Uterus (tissue), 4 donors: ENCODE results near the gene BBS9. TPM values are rescaled to one million over a fixed set of nuclear protein-coding genes. Genes with fewer than 3 reads are reported as not detected.

Source experiments
- DNase-seq, 2 donors: peaks; one replicate each; pipeline ENCODE4 v3.0.0-alpha.2; 2019 to 2020
- H3K27ac ChIP-seq, 2 donors: fragments of 200-600 bp; sonication (generic); 1 replicate in 1 of 2; 2 replicates in 1 of 2; pipeline ENCODE4 v1.5.1; 2016 to 2018
- H3K27me3 ChIP-seq, 2 donors: fragments of 200-600 bp; sonication (generic); one replicate each; pipeline ENCODE4 v1.5.1; 2018 to 2019; ENCODE audit warnings: control low read depth in 1 of 2
- H3K36me3 ChIP-seq, 2 donors: fragments of 200-600 bp; sonication (generic); one replicate each; pipeline ENCODE4 v1.5.1; 2019; ENCODE audit warnings: control low read depth in 1 of 2
- H3K4me1 ChIP-seq, 2 donors: fragments of 200-600 bp; sonication (generic); one replicate each; pipeline ENCODE4 v1.5.1; 2018 to 2019; ENCODE audit warnings: control low read depth in 1 of 2
- H3K4me3 ChIP-seq, 2 donors: fragments of 200-600 bp; sonication (generic); 1 replicate in 1 of 2; 2 replicates in 1 of 2; pipeline ENCODE4 v1.5.1; 2018 to 2019; ENCODE audit warnings: mild to moderate bottlenecking in 1 of 2
- H3K9me3 ChIP-seq, 2 donors: fragments of 200-600 bp; sonication (generic); one replicate each; pipeline ENCODE4 v1.5.1; 2019; ENCODE audit warnings: control low read depth in 1 of 2
- POLR2A ChIP-seq, 2 donors: fragments of 450-650 bp; IDR thresholded peaks; one replicate each; pipeline ENCODE4 v1.6.1; 2016; ENCODE audit warnings: antibody characterized with exemption in 2 of 2, mild to moderate bottlenecking in 1 of 2, moderate library complexity in 1 of 2
- intact Hi-C: fragments of 100-400 bp; cut with DNase I; formaldehyde crosslinking; loops from one replicate; pipeline ENCODE4 v1.15.1; 2023; ENCODE audit warnings: low total_unique reads
- total RNA-seq, 4 donors: library from RNA; depleted of rRNA in 3 of 4; stranded (reverse); fragments of >200 nt in 3 of 4; gene quantifications; one replicate each; pipeline versions ENCODE4 v1.1.0 to v1.2.4, GENCODE V29; 2014 to 2023
- TF ChIP-seq, protein P1 (sequence below), 4 experiments: fragments of 200-600 bp in 2 of 4; fragments of 450-650 bp in 2 of 4; sonication (generic) in 2 of 4; IDR thresholded peaks; one replicate each; pipeline ENCODE4 v1.5.1; 2016 to 2019; ENCODE audit warnings: antibody characterized with exemption in 4 of 4, mild to moderate bottlenecking in 2 of 4, moderate library complexity in 1 of 4
- donor health status: DM: yes; HTN: yes; CAD: no.

Gene BBS9
- total RNA-seq, 4 donors from 2014 or later, result 24.1 to 77.4 (median 39.4) TPM

- H3K27ac ChIP-seq, result peak overlapping the region; percentile 67 to 75
- peak overlapping the region; percentile 33 to 100 for H3K4me3 ChIP-seq
- intact Hi-C loops, result no loop called here
These were observed 20.8 kb upstream of the BBS9 start for GRCh38 chr7:33108554-33109004.

GRCh38 chr7:33109005-33109757 lies 20.2 kb upstream of the BBS9 start, which contains the start of gene RP9:
Gene RP9, minus strand, starts transcription at chr7:33109404. Its CDS starts 32 bp downstream, at chr7:33109372.
- peak within 1 kb of the TSS; percentile 67 to 75 for H3K27ac ChIP-seq
- H3K9me3 ChIP-seq, result no peaks in the 10 kb centered on the region
- peak; percentile 33 to 70 for DNase-seq
- peaks cover 0 to 20% of the 10 kb centered on the region in 2 donors for H3K4me1 ChIP-seq
- TF ChIP-seq, protein P1, sequence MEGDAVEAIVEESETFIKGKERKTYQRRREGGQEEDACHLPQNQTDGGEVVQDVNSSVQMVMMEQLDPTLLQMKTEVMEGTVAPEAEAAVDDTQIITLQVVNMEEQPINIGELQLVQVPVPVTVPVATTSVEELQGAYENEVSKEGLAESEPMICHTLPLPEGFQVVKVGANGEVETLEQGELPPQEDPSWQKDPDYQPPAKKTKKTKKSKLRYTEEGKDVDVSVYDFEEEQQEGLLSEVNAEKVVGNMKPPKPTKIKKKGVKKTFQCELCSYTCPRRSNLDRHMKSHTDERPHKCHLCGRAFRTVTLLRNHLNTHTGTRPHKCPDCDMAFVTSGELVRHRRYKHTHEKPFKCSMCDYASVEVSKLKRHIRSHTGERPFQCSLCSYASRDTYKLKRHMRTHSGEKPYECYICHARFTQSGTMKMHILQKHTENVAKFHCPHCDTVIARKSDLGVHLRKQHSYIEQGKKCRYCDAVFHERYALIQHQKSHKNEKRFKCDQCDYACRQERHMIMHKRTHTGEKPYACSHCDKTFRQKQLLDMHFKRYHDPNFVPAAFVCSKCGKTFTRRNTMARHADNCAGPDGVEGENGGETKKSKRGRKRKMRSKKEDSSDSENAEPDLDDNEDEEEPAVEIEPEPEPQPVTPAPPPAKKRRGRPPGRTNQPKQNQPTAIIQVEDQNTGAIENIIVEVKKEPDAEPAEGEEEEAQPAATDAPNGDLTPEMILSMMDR (IDR thresholded peaks at IDR 0.05), result peak; percentile 46 to 83 (median 80)
- peak in 1 of 2 donors; percentile 44 for TF ChIP-seq POLR2A (IDR thresholded peaks at IDR 0.05)
- H3K36me3 ChIP-seq, result no peaks in the 10 kb centered on the region
- peak within 1 kb of the TSS; percentile 33 to 100 for H3K4me3 ChIP-seq
- no peaks in the 10 kb centered on the region for H3K27me3 ChIP-seq
- intact Hi-C loops, result no loop called here

More at GRCh38 chr7:33108554-33109004, 20.8 kb upstream of the BBS9 start:
- no peak for DNase-seq
- Histone ChIP-seq H3K36me3 (no peaks in the 10 kb centered on the region), H3K27me3 (no peaks in the 10 kb centered on the region), H3K9me3 (no peaks in the 10 kb centered on the region), H3K4me1 (peaks cover 0 to 20% of the 10 kb centered on the region in 2 donors)
- TF ChIP-seq, protein P1 (IDR thresholded peaks at IDR 0.05), result peak in 1 of 4 experiments; percentile 2
- no peak for TF ChIP-seq POLR2A (IDR thresholded peaks at IDR 0.05)

- Histone ChIP-seq H3K27ac (peak overlapping the region in 1 of 2 donors; percentile 35), H3K9me3 (no peaks in the 10 kb centered on the region), H3K27me3 (no peaks in the 10 kb centered on the region), H3K4me3 (peak overlapping the region; percentile 26 to 100), H3K36me3 (no peaks in the 10 kb centered on the region), H3K4me1 (peaks cover 0 to 20% of the 10 kb centered on the region in 2 donors)
- DNase-seq, result no peak
- intact Hi-C loops, result no loop called here
- TF ChIP-seq, protein P1 (IDR thresholded peaks at IDR 0.05), result no peak
- TF ChIP-seq POLR2A (IDR thresholded peaks at IDR 0.05), result no peak
These were observed 19.6 kb upstream of the BBS9 start for GRCh38 chr7:33109758-33110238.

- H3K4me1 ChIP-seq, result peaks cover 0 to 13% of the 10 kb centered on the region in 2 donors
- no peaks in the 10 kb centered on the region for H3K36me3 ChIP-seq
- no peak overlapping the region for H3K4me3 ChIP-seq
- H3K9me3 ChIP-seq, result no peaks in the 10 kb centered on the region
- TF ChIP-seq, protein P1 (IDR thresholded peaks at IDR 0.05), result no peak
- TF ChIP-seq POLR2A (IDR thresholded peaks at IDR 0.05), result no peak
- no peak overlapping the region for H3K27ac ChIP-seq
- intact Hi-C loops, result no loop called here
- no peak for DNase-seq
- no peaks in the 10 kb centered on the region for H3K27me3 ChIP-seq
These were observed 17.8 kb upstream of the BBS9 start for GRCh38 chr7:33111614-33112013.

- Histone ChIP-seq H3K4me3 (no peak overlapping the region), H3K36me3 (no peaks in the 10 kb centered on the region), H3K4me1 (no peaks in the 10 kb centered on the region), H3K27me3 (no peaks in the 10 kb centered on the region), H3K27ac (no peak overlapping the region), H3K9me3 (no peaks in the 10 kb centered on the region)
- intact Hi-C loops, result no loop called here
- no peak for DNase-seq
- TF ChIP-seq, protein P1 (IDR thresholded peaks at IDR 0.05), result no peak
- no peak for TF ChIP-seq POLR2A (IDR thresholded peaks at IDR 0.05)
These were observed 14.4 kb upstream of the BBS9 start for GRCh38 chr7:33114976-33115375.
